GM06990 (cell line): ENCODE results near the gene EYS.

Source experiments
- DNase-seq: peaks from one replicate; pipeline ENCODE4 v3.0.0-alpha.2; 2011; ENCODE audit not compliant: insufficient read length; ENCODE audit errors: extremely low read depth
- H3K27me3 ChIP-seq: replicated peaks from 2 replicates; pipeline ENCODE4 v1.6.0; 2011; ENCODE audit warnings: low read length; ENCODE audit not compliant: control insufficient read depth, insufficient read depth
- H3K36me3 ChIP-seq: 2 replicates; pipeline ENCODE4 v1.5.1; 2011; ENCODE audit warnings: low read length; ENCODE audit not compliant: control insufficient read depth, insufficient read depth
- H3K4me3 ChIP-seq: replicated peaks from 2 replicates; pipeline ENCODE4 v1.5.1; 2011; ENCODE audit warnings: low read depth, mild to moderate bottlenecking, control low read depth, low read length
- TF ChIP-seq, protein P1 (sequence below): IDR thresholded peaks from 2 replicates; pipeline ENCODE4 v1.5.1; 2011; ENCODE audit warnings: low read length, control low read depth, mild to moderate bottlenecking, inconsistent platforms; ENCODE audit not compliant: insufficient read depth, poor library complexity, severe bottlenecking

Gene EYS

GRCh38 chr6:63886341-63886740 is 1820.7 kb downstream of the EYS start:
- DNase-seq = no peak
- no peaks in the 10 kb centered on the region for H3K27me3 ChIP-seq
- TF ChIP-seq, protein P1, sequence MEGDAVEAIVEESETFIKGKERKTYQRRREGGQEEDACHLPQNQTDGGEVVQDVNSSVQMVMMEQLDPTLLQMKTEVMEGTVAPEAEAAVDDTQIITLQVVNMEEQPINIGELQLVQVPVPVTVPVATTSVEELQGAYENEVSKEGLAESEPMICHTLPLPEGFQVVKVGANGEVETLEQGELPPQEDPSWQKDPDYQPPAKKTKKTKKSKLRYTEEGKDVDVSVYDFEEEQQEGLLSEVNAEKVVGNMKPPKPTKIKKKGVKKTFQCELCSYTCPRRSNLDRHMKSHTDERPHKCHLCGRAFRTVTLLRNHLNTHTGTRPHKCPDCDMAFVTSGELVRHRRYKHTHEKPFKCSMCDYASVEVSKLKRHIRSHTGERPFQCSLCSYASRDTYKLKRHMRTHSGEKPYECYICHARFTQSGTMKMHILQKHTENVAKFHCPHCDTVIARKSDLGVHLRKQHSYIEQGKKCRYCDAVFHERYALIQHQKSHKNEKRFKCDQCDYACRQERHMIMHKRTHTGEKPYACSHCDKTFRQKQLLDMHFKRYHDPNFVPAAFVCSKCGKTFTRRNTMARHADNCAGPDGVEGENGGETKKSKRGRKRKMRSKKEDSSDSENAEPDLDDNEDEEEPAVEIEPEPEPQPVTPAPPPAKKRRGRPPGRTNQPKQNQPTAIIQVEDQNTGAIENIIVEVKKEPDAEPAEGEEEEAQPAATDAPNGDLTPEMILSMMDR = no peak
- no peak overlapping the region for H3K4me3 ChIP-seq
- H3K36me3 ChIP-seq = no peaks in the 10 kb centered on the region

- DNase-seq = no peak
- Histone ChIP-seq H3K27me3 (no peaks in the 10 kb centered on the region), H3K36me3 (no peaks in the 10 kb centered on the region), H3K4me3 (no peak overlapping the region)
- TF ChIP-seq, protein P1 = no peak
These were observed 1823.4 kb downstream of the EYS start for GRCh38 chr6:63883597-63883996.

DNA sequence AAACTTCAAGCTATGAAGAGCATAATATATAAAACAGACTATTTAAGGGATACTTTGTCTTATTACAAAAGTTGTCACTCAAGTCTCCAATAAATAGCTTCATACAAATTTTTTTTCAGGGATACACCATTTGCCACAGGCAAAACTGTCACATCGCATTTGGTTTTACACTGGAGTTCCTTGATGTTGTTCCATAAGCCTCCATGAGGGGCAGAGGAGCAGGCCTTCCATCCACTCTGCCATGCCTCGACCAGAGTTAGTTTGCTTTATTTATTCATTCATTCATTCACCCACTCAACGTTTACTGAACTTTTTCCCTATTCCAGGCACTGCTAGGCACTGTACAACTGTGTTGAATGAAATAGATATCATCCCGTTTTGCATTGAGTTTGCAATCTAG is 1824.8 kb downstream of the EYS start:
- DNase-seq = no peak
- TF ChIP-seq, protein P1 = no peak
- Histone ChIP-seq H3K27me3 (no peaks in the 10 kb centered on the region), H3K36me3 (no peaks in the 10 kb centered on the region), H3K4me3 (no peak overlapping the region)

DNA sequence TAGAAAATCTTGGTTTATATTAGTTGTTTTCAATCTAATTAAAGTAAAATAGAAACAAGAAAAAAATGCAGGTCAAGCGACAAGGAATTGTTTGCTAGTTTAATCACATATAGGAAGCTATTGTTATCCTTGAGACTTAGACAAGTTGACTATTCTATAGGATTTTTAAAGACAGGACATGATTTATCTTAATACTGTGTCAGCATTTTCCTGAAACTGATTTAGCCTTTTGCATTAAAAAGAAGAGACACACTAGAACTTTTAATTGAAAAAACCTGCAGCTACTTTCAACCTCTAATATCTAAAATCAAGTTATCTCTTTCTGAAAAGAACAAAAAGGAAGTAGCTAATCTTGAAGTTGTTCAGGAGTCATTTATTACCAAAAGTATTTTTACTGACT is 1825.2 kb downstream of the EYS start:
- no peak for DNase-seq
- H3K4me3 ChIP-seq = no peak overlapping the region
- TF ChIP-seq, protein P1 = no peak
- H3K27me3 ChIP-seq = no peaks in the 10 kb centered on the region
- no peaks in the 10 kb centered on the region for H3K36me3 ChIP-seq

DNA sequence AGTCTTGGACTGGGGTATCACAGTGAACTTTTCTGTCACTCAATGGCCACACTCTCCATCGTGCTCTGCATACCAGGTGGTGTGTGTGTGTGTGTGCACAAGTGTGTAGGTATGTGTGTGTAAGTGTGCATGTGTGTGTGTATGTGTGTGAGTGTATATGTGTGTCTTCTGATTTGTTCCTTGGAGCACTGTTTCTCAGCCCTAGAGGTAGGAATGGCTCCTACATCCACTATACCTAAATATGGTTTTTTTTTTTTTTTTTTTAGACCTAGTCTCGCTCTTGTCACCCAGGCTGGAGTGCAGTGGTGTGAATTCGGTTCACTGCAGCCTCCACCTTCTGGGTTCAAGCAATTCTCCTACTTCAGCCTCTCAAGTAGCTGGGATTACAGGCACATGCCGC is 1834.8 kb downstream of the EYS start:
- Histone ChIP-seq H3K27me3 (no peaks in the 10 kb centered on the region), H3K4me3 (no peak overlapping the region), H3K36me3 (no peaks in the 10 kb centered on the region)
- TF ChIP-seq, protein P1 = no peak
- DNase-seq = no peak

DNA sequence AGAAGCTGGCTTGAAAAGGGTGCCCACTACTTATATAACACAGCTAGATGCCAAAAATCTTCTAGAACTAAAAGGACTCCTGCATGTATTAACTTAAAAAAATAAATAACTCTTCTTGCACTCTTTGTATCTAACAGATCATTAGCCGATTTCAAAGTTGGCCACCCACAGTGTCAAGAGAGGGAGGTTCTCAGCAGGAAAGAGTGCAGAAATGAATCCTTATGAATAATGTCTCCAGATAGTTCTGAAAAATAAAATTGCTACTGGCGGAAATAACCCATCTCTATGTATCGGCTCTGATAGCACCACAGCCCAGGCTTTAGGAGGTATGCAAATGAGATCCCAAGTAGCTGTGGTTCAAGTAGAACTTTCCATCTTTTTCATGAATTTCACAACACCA is 1838.7 kb downstream of the EYS start:
- no peak for DNase-seq
- TF ChIP-seq, protein P1 = no peak

More for the DNA sequence above, 1838.7 kb downstream of the EYS start:
- Histone ChIP-seq H3K27me3 (no peaks in the 10 kb centered on the region), H3K36me3 (no peaks in the 10 kb centered on the region), H3K4me3 (no peak overlapping the region)
